Thoracic aorta (tissue), 2 donors: Measurements from ENCODE around the gene WASF3. TPM values are rescaled to one million over a fixed set of nuclear protein-coding genes. Genes with fewer than 3 reads are reported as not detected.

Experiments
- ATAC-seq: fragments of 150-250 bp; one replicate; pipeline ENCODE4 v1.8.0; 2017; ENCODE audit warnings: low read depth; ENCODE audit not compliant: insufficient number of reproducible peaks, low FRiP score
- DNase-seq: peaks from one replicate; pipeline ENCODE4 v3.0.0-alpha.2; 2020; ENCODE audit warnings: low spot score
- H3K27ac ChIP-seq, 2 donors: fragments of 200-600 bp; sonication (generic); 1 replicate in 1 of 2; 2 replicates in 1 of 2; pipeline ENCODE4 v1.5.1; 2016; ENCODE audit warnings: mild to moderate bottlenecking in 2 of 2, moderate library complexity in 2 of 2
- H3K27me3 ChIP-seq: fragments of 200-600 bp; sonication (generic); replicated peaks from 2 replicates; pipeline ENCODE4 v1.6.0; 2016; ENCODE audit warnings: mild to moderate bottlenecking; ENCODE audit not compliant: insufficient read depth
- H3K36me3 ChIP-seq: fragments of 200-600 bp; sonication (generic); one replicate; pipeline ENCODE4 v1.5.1; 2016
- H3K4me1 ChIP-seq, 2 donors: fragments of 200-600 bp; sonication (generic); 1 replicate in 1 of 2; 2 replicates in 1 of 2; pipeline versions ENCODE4 v1.5.1 to v1.6.0; 2016; ENCODE audit warnings: low read depth in 2 of 2, mild to moderate bottlenecking in 1 of 2; ENCODE audit not compliant: control insufficient read depth in 1 of 2
- H3K4me3 ChIP-seq: fragments of 200-600 bp; sonication (generic); 2 replicates; pipeline ENCODE4 v1.5.1; 2016; ENCODE audit warnings: mild to moderate bottlenecking
- H3K9me3 ChIP-seq: fragments of 200-600 bp; sonication (generic); 2 replicates; pipeline ENCODE4 v1.5.1; 2016
- total RNA-seq, 2 donors: library from RNA; depleted of rRNA; stranded (reverse); fragments of >200 nt; gene quantifications; one replicate each; pipeline versions ENCODE4 v1.1.0 to v1.2.3, GENCODE V29; 2016
- TF ChIP-seq, protein P1 (sequence below): fragments of 200-600 bp; sonication (generic); IDR thresholded peaks from one replicate; pipeline ENCODE4 v1.5.1; 2019; ENCODE audit warnings: antibody characterized with exemption

The WASF3 gene
- total RNA-seq, 2 donors from 2014 or later: 16.4 to 20.0 TPM

- Histone ChIP-seq H3K9me3 (peaks cover 8% of the 10 kb centered on the region), H3K36me3 (no peaks in the 10 kb centered on the region), H3K4me1 (no peaks in the 10 kb centered on the region), H3K27ac (no peak overlapping the region), H3K27me3 (no peaks in the 10 kb centered on the region), H3K4me3 (no peak overlapping the region)
- DNase-seq (no peak), ATAC-seq (no peak)
- TF ChIP-seq, protein P1, sequence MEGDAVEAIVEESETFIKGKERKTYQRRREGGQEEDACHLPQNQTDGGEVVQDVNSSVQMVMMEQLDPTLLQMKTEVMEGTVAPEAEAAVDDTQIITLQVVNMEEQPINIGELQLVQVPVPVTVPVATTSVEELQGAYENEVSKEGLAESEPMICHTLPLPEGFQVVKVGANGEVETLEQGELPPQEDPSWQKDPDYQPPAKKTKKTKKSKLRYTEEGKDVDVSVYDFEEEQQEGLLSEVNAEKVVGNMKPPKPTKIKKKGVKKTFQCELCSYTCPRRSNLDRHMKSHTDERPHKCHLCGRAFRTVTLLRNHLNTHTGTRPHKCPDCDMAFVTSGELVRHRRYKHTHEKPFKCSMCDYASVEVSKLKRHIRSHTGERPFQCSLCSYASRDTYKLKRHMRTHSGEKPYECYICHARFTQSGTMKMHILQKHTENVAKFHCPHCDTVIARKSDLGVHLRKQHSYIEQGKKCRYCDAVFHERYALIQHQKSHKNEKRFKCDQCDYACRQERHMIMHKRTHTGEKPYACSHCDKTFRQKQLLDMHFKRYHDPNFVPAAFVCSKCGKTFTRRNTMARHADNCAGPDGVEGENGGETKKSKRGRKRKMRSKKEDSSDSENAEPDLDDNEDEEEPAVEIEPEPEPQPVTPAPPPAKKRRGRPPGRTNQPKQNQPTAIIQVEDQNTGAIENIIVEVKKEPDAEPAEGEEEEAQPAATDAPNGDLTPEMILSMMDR: no peak
These were observed 61.9 kb downstream of the WASF3 start for GRCh38 chr13:26619358-26619757.

DNA sequence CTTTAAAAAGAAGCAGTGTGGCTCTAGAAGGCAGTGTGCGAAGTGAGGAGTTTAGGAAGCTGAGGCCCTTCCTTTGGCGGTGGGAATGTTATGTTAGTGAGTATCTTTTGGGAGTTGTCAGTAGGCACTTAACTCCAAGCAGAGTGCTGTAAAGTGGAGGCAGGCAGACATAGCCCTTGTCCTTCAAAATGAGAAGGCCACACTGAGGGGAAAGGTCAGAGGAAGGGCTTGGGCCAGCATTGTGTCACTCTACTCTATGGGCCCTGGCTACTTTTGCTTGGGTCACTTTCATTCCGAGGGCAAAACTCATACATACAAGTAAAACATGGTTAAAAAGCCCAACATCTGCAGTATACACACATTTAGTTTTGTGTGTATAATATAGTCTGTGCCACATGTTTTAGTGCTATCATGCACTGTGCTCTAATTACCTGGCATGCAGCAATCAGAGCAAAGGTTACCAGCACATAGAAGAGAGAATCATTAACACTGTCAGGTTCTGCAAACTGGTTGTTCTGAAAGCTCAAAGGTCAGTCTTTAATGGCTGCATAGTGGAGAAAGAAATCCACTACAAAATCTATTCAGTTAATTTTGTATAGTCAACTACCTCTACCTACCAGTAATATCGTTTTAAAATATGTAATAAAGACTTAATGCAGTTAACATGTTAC is 64.4 kb downstream of the WASF3 start:
- no peak overlapping the region for H3K4me3 ChIP-seq
- DNase-seq: no peak
- peaks cover 16% of the 10 kb centered on the region for H3K9me3 ChIP-seq
- TF ChIP-seq, protein P1: no peak
- no peaks in the 10 kb centered on the region for H3K27me3 ChIP-seq
- no peaks in the 10 kb centered on the region for H3K36me3 ChIP-seq
- H3K4me1 ChIP-seq: no peaks in the 10 kb centered on the region
- no peak overlapping the region for H3K27ac ChIP-seq
- no peak for ATAC-seq

DNA sequence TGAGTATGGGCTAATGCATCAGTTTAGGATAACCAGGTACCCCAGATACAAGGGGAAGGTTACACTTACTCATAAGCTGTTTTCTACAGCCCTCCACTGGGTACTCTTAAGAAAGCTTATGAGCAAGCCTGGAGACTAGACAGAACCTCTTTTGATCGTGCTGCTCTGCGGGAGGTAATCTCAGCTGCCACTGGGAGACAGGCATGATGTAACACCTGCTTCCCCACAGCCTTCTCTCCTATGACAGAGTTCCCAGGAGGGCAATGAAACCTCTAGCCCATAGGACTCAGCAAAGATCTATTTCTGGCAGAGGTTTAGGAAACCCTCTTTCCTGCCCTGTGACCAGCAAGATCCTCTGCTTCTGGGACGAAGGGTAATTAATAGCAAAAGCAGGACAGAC is 65.6 kb downstream of the WASF3 start:
- DNase-seq: no peak
- no peak overlapping the region for H3K4me3 ChIP-seq
- H3K27ac ChIP-seq: no peak overlapping the region
- H3K9me3 ChIP-seq: peaks cover 16% of the 10 kb centered on the region
- no peak for ATAC-seq
- no peaks in the 10 kb centered on the region for H3K4me1 ChIP-seq
- TF ChIP-seq, protein P1: no peak
- H3K27me3 ChIP-seq: no peaks in the 10 kb centered on the region
- H3K36me3 ChIP-seq: no peaks in the 10 kb centered on the region

GRCh38 chr13:26624572-26624971 is 67.1 kb downstream of the WASF3 start:
- TF ChIP-seq, protein P1: no peak
- Histone ChIP-seq H3K36me3 (no peaks in the 10 kb centered on the region), H3K4me1 (no peaks in the 10 kb centered on the region), H3K4me3 (no peak overlapping the region), H3K27ac (no peak overlapping the region), H3K27me3 (no peaks in the 10 kb centered on the region), H3K9me3 (peaks cover 16% of the 10 kb centered on the region)
- no peak for ATAC-seq
- no peak for DNase-seq

- TF ChIP-seq, protein P1: no peak
- Histone ChIP-seq H3K36me3 (no peaks in the 10 kb centered on the region), H3K9me3 (peaks cover 16% of the 10 kb centered on the region), H3K4me1 (no peaks in the 10 kb centered on the region), H3K27ac (no peak overlapping the region), H3K27me3 (no peaks in the 10 kb centered on the region), H3K4me3 (no peak overlapping the region)
- DNase-seq (no peak), ATAC-seq (no peak)
These were observed 68.8 kb downstream of the WASF3 start for GRCh38 chr13:26626271-26626670.
